Esophagus squamous epithelium (tissue), 4 donors: ENCODE results near the gene MMP27.

Source experiments
- POLR2A ChIP-seq, 4 donors: fragments of 450-650 bp; IDR thresholded peaks; one replicate each; pipeline ENCODE4 v1.6.1; 2017; ENCODE audit warnings: antibody characterized with exemption in 4 of 4, mild to moderate bottlenecking in 4 of 4, moderate library complexity in 3 of 4
- TF ChIP-seq, protein P1 (sequence below), 6 experiments: fragments of 450-650 bp in 4 of 6; fragments of 200-600 bp in 2 of 6; sonication (generic) in 2 of 6; IDR thresholded peaks; one replicate each; pipeline ENCODE4 v1.5.1; 2016 to 2019; ENCODE audit warnings: antibody characterized with exemption in 6 of 6, mild to moderate bottlenecking in 4 of 6, moderate library complexity in 4 of 6

DNA sequence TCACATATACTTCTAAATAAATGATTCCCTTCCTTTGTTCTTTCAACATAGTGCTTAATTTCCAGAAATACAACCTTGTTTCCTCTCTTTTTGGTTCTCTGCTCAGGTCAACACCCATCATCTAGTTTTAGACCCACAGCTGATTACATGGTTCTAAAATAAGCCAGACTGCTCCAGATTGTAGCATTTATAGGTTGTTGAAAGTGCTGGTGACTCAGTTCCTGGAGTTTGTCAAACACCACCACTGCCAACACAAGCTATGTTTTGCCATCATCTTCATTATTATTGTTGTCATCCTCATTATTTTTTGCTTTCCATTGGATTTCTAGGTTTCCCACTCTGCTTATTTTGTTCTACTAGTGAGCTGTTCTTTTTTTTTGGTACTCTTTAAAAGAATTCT lies 58.1 kb downstream of the MMP27 start:
- TF ChIP-seq, protein P1, sequence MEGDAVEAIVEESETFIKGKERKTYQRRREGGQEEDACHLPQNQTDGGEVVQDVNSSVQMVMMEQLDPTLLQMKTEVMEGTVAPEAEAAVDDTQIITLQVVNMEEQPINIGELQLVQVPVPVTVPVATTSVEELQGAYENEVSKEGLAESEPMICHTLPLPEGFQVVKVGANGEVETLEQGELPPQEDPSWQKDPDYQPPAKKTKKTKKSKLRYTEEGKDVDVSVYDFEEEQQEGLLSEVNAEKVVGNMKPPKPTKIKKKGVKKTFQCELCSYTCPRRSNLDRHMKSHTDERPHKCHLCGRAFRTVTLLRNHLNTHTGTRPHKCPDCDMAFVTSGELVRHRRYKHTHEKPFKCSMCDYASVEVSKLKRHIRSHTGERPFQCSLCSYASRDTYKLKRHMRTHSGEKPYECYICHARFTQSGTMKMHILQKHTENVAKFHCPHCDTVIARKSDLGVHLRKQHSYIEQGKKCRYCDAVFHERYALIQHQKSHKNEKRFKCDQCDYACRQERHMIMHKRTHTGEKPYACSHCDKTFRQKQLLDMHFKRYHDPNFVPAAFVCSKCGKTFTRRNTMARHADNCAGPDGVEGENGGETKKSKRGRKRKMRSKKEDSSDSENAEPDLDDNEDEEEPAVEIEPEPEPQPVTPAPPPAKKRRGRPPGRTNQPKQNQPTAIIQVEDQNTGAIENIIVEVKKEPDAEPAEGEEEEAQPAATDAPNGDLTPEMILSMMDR (IDR thresholded peaks at IDR 0.05) = no peak
- no peak for TF ChIP-seq POLR2A (IDR thresholded peaks at IDR 0.05)
